ENCODE measurements around the gene PLIN3. TPM values are rescaled to one million over a fixed set of nuclear protein-coding genes. Genes with fewer than 3 reads are reported as not detected.

PLIN3 gene
- total and polyA plus RNA-seq, 2 of the 8 experiments (the other 6 are each of a cell fraction or from before 2014, with no cell fraction given): 60.7 to 61.5 TPM

- no peak overlapping the region for H2BK15ac ChIP-seq (ENCODE audit: low read length)
- H2BK5ac ChIP-seq (ENCODE audit: low read depth, low read length): no peak overlapping the region
- H3K4me3 ChIP-seq (ENCODE audit: extremely low read depth in 1 of 4, insufficient read depth in 2 of 4, low read depth in 3 of 4, low read length in 4 of 4): no peak overlapping the region
- no peak overlapping the region for H3K14ac ChIP-seq (ENCODE audit: insufficient read length)
- no peaks in the 10 kb centered on the region; a peak in 1 of 7 replicates for H3K27me3 ChIP-seq (replicated peaks in 1 of 4; ENCODE audit: control insufficient read depth in 3 of 4, extremely low read depth in 1 of 4, insufficient read depth in 3 of 4, low read length in 3 of 4)
- no peak overlapping the region for H3K4ac ChIP-seq (replicated peaks; ENCODE audit: insufficient read length, low read depth, low read length)
- POLR2A ChIA-PET (ENCODE audit: partially characterized antibody): no interaction called here
- FAIRE-seq (no peak), DNase-seq (ENCODE audit: low read depth in 1 of 2, low spot score in 2 of 2) (no peak)
- no peak overlapping the region for H3K4me2 ChIP-seq (ENCODE audit: insufficient read depth in 1 of 2, low read depth in 2 of 2, low read length in 2 of 2)
- H4K91ac ChIP-seq (replicated peaks; ENCODE audit: insufficient read length, low read length): no peak overlapping the region
- CTCF ChIA-PET (ENCODE audit: partially characterized antibody): interaction anchor here (0.8 to 7.4 kb wide), 8 partner anchors 37 to 160 kb away, joined by 3 to 111 read pairs (median 4); no protein-coding TSS in a partner anchor
- peaks cover 0 to under 1% of the 10 kb centered on the region in 2 experiments for H4K20me1 ChIP-seq (replicated peaks in 1 of 2; ENCODE audit: control insufficient read depth in 1 of 2, insufficient read depth in 2 of 2, low read length in 2 of 2)
- WGBS, 2 experiments (ENCODE audit: extremely low coverage in 1 of 2, insufficient coverage in 1 of 2, insufficient read length in 1 of 2, insufficient replicate concordance in 2 of 2, low coverage in 1 of 2, low lambda C conversion rate in 2 of 2, missing lambda C conversion rate in 1 of 2): 76% methylated on average over 6 of the region's 6 CpGs; no CpG with 5 or more reads in 1 of the 2 experiments
- H3K4me1 ChIP-seq (replicated peaks in 1 of 4; ENCODE audit: control insufficient read depth in 3 of 4, insufficient read depth in 4 of 4, low read length in 3 of 4): peaks cover 0 to 6% (median 1%) of the 10 kb centered on the region in 4 experiments; a peak in 3 of 7 replicates
- no peak overlapping the region for H2BK12ac ChIP-seq (ENCODE audit: low read depth, low read length)
- no peak overlapping the region for H3K27ac ChIP-seq (ENCODE audit: low read depth, low read length)
- H3K9ac ChIP-seq (replicated peaks in 1 of 4; ENCODE audit: extremely low read depth in 1 of 4, low read depth in 3 of 4, low read length in 3 of 4): no peak overlapping the region
- TF ChIP-seq POLR2AphosphoS5 (IDR thresholded peaks at IDR 0.05; ENCODE audit: low read depth, low read length) (no peak), TBP (IDR thresholded peaks at IDR 0.05; ENCODE audit: low read depth, low read length) (no peak), CTBP2 (IDR thresholded peaks at IDR 0.05; ENCODE audit: borderline replicate concordance, insufficient read depth, insufficient read length, low read length) (no peak), CHD1 (IDR thresholded peaks at IDR 0.05; ENCODE audit: low read depth, low read length) (no peak), RAD21 (IDR thresholded peaks at IDR 0.05 in 1 of 2, conservative IDR thresholded peaks at IDR 0.05 in 1 of 2; ENCODE audit: low read depth in 2 of 2, low read length in 2 of 2) (no peak), TAF7 (optimal IDR thresholded peaks at IDR 0.05; ENCODE audit: borderline replicate concordance, low read depth, low read length) (no peak), EGR1 (IDR thresholded peaks at IDR 0.05; ENCODE audit: borderline replicate concordance, low read depth, low read length) (no peak), FOSL1 (IDR thresholded peaks at IDR 0.05; ENCODE audit: insufficient read depth, low read depth, low read length) (no peak), BRCA1 (IDR thresholded peaks at IDR 0.05; ENCODE audit: low read depth, low read length) (no peak), KDM5A (IDR thresholded peaks at IDR 0.05; ENCODE audit: low read length) (no peak), TEAD4 (IDR thresholded peaks at IDR 0.05; ENCODE audit: low read depth, low read length) (no peak), RFX5 (IDR thresholded peaks at IDR 0.05; ENCODE audit: borderline replicate concordance, low read depth, low read length) (no peak)
- TF ChIP-seq, protein P1, sequence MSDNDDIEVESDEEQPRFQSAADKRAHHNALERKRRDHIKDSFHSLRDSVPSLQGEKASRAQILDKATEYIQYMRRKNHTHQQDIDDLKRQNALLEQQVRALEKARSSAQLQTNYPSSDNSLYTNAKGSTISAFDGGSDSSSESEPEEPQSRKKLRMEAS (IDR thresholded peaks at IDR 0.05): no peak
- no peak overlapping the region for H3K23ac ChIP-seq (ENCODE audit: insufficient read length)
- H3K23me2 ChIP-seq (ENCODE audit: low read depth, low read length): no peaks in the 10 kb centered on the region; the same call in 1 of the 2 replicates
- H3K56ac ChIP-seq (replicated peaks; ENCODE audit: insufficient read length, low read depth, low read length): no peak overlapping the region
- H4K5ac ChIP-seq (ENCODE audit: insufficient read length, low read depth, low read length): no peak overlapping the region
- H4K8ac ChIP-seq (ENCODE audit: extremely low read depth, insufficient read depth, low read length): no peak overlapping the region
- H2BK20ac ChIP-seq (ENCODE audit: low read length): no peak overlapping the region
- H3K18ac ChIP-seq (ENCODE audit: extremely low read depth, low read length): no peak overlapping the region
- no peak overlapping the region for H2AK5ac ChIP-seq (ENCODE audit: low read depth, low read length)
- no peaks in the 10 kb centered on the region for H3K36me3 ChIP-seq (ENCODE audit: control insufficient read depth in 2 of 4, insufficient read depth in 4 of 4, low read length in 3 of 4)
- no peak overlapping the region for H2BK120ac ChIP-seq (replicated peaks; ENCODE audit: low read depth, low read length)
- H3K79me2 ChIP-seq (ENCODE audit: control insufficient read depth in 1 of 2, insufficient read depth in 2 of 2, low read length in 2 of 2): no peaks in the 10 kb centered on the region; a peak in 1 of 4 replicates
- no peaks in the 10 kb centered on the region for H3K9me3 ChIP-seq (ENCODE audit: insufficient read depth in 2 of 2, low read depth in 1 of 2, low read length in 1 of 2)
- no peaks in the 10 kb centered on the region for H3K79me1 ChIP-seq (ENCODE audit: low read depth, low read length)
- H2AFZ ChIP-seq (ENCODE audit: low read length): no peak overlapping the region
Measured at GRCh38 chr19:4871711-4872110, 4.2 kb upstream of the PLIN3 start.
